ENCODE data around the gene PPP6R1.

The PPP6R1 gene

GRCh38 chr19:55258476-55258827, 365 bp downstream of the PPP6R1 start:
- FAIRE-seq (no peak), DNase-seq (ENCODE audit: low spot score) (no peak)

GRCh38 chr19:55257461-55258420, 1.1 kb downstream of the PPP6R1 start:
- DNase-seq (ENCODE audit: low spot score) (no peak), FAIRE-seq (no peak)

- no peak for DNase-seq (ENCODE audit: low spot score)
- no peak for FAIRE-seq
These were observed 2.0 kb downstream of the PPP6R1 start for GRCh38 chr19:55256562-55257460.

- FAIRE-seq, result no peak
- peak; percentile 52 for DNase-seq (ENCODE audit: low spot score)
These were observed 3.0 kb downstream of the PPP6R1 start for GRCh38 chr19:55255618-55256423.

- no peak for DNase-seq (ENCODE audit: low spot score)
- FAIRE-seq, result no peak
These were observed 4.2 kb downstream of the PPP6R1 start for GRCh38 chr19:55254625-55254977.

GRCh38 chr19:55253842-55254624, 4.8 kb downstream of the PPP6R1 start:
- FAIRE-seq, result no peak
- no peak for DNase-seq (ENCODE audit: low spot score)

- DNase-seq (ENCODE audit: low spot score) (no peak), FAIRE-seq (no peak)
These were observed 5.8 kb downstream of the PPP6R1 start for GRCh38 chr19:55252760-55253663.

GRCh38 chr19:55251341-55252081, 7.3 kb downstream of the PPP6R1 start:
- FAIRE-seq, result peak; percentile 81
- peak; percentile 82 for DNase-seq (ENCODE audit: low spot score)

- no peak for DNase-seq (ENCODE audit: low spot score)
- no peak for FAIRE-seq
These were observed 8.4 kb downstream of the PPP6R1 start for GRCh38 chr19:55250262-55251036.

GRCh38 chr19:55249841-55250240, 9.0 kb downstream of the PPP6R1 start:
- FAIRE-seq (no peak), DNase-seq (ENCODE audit: low spot score) (no peak)

GRCh38 chr19:55248704-55249103, 10.1 kb downstream of the PPP6R1 start:
- FAIRE-seq (no peak), DNase-seq (ENCODE audit: low spot score) (no peak)

GRCh38 chr19:55248166-55248675, 10.6 kb downstream of the PPP6R1 start:
- no peak for FAIRE-seq
- DNase-seq (ENCODE audit: low spot score), result no peak

- FAIRE-seq, result no peak
- no peak for DNase-seq (ENCODE audit: low spot score)
These were observed 11.2 kb downstream of the PPP6R1 start for GRCh38 chr19:55247621-55248099.

GRCh38 chr19:55246462-55247451, 12.1 kb downstream of the PPP6R1 start:
- no peak for DNase-seq (ENCODE audit: low spot score)
- FAIRE-seq, result no peak

GRCh38 chr19:55245236-55245904, 13.4 kb downstream of the PPP6R1 start:
- FAIRE-seq (no peak), DNase-seq (ENCODE audit: low spot score) (no peak)

All from RCC 7860 (cell line).